ENCODE data around the gene SYNDIG1L.

The SYNDIG1L gene

GRCh38 chr14:74464785-74465184 is 38.8 kb upstream of the SYNDIG1L start:
- TF ChIP-seq, protein P1, sequence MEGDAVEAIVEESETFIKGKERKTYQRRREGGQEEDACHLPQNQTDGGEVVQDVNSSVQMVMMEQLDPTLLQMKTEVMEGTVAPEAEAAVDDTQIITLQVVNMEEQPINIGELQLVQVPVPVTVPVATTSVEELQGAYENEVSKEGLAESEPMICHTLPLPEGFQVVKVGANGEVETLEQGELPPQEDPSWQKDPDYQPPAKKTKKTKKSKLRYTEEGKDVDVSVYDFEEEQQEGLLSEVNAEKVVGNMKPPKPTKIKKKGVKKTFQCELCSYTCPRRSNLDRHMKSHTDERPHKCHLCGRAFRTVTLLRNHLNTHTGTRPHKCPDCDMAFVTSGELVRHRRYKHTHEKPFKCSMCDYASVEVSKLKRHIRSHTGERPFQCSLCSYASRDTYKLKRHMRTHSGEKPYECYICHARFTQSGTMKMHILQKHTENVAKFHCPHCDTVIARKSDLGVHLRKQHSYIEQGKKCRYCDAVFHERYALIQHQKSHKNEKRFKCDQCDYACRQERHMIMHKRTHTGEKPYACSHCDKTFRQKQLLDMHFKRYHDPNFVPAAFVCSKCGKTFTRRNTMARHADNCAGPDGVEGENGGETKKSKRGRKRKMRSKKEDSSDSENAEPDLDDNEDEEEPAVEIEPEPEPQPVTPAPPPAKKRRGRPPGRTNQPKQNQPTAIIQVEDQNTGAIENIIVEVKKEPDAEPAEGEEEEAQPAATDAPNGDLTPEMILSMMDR (conservative IDR thresholded peaks at IDR 0.05; ENCODE audit: low read depth, low read length), result no peak
- H3K4me3 ChIP-seq (ENCODE audit: low read depth, low read length), result no peak overlapping the region
- DNase-seq (ENCODE audit: low read depth), result no peak

- H3K4me3 ChIP-seq (ENCODE audit: low read depth, low read length), result no peak overlapping the region
- TF ChIP-seq, protein P1 (conservative IDR thresholded peaks at IDR 0.05; ENCODE audit: low read depth, low read length), result no peak
- DNase-seq (ENCODE audit: low read depth), result no peak
Observed at GRCh38 chr14:74463697-74464096, 37.7 kb upstream of the SYNDIG1L start.

GRCh38 chr14:74462993-74463392 is 37.0 kb upstream of the SYNDIG1L start:
- DNase-seq (ENCODE audit: low read depth), result no peak
- no peak overlapping the region for H3K4me3 ChIP-seq (ENCODE audit: low read depth, low read length)
- TF ChIP-seq, protein P1 (conservative IDR thresholded peaks at IDR 0.05; ENCODE audit: low read depth, low read length), result no peak

GRCh38 chr14:74459976-74460375 is 34.0 kb upstream of the SYNDIG1L start:
- no peak overlapping the region for H3K4me3 ChIP-seq (ENCODE audit: low read depth, low read length)
- DNase-seq (ENCODE audit: low read depth), result no peak
- TF ChIP-seq, protein P1 (conservative IDR thresholded peaks at IDR 0.05; ENCODE audit: low read depth, low read length), result no peak

DNA sequence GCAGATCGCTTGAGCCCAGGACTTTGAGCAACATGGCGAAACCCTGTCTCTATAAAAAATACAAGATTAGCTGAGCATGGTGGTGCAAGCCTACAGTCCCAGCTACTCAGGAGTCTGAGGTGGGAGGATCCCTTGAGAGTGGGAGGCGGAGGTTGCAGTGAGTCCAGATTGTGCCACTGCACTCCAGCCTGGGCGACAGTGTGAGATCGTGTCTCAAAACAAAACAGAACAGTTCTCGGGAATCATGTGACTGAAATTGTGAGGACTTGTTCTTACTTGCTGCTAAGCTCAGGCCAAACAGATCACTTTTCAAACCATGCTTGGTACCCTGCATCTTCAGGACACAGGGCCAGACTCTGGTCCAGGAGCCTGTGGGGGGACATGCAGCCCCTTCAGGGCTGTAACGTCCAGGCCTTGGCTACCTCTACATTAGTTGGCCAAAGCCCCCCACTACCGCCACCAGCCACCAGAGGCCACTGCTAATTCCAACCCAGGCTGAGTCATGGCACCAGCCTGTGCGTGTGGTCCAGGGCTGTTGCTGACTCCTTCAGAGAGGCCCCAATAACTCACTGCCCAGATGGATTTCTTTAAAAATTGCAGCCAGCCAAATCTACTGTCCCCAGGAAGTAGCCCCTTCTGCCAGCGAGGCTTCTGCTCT is 33.4 kb upstream of the SYNDIG1L start:
- TF ChIP-seq, protein P1 (conservative IDR thresholded peaks at IDR 0.05; ENCODE audit: low read depth, low read length), result peak; percentile 85
- DNase-seq (ENCODE audit: low read depth), result peak; percentile 74
- no peak overlapping the region for H3K4me3 ChIP-seq (ENCODE audit: low read depth, low read length)

- TF ChIP-seq, protein P1 (conservative IDR thresholded peaks at IDR 0.05; ENCODE audit: low read depth, low read length), result no peak
- no peak for DNase-seq (ENCODE audit: low read depth)
- no peak overlapping the region for H3K4me3 ChIP-seq (ENCODE audit: low read depth, low read length)
Observed at GRCh38 chr14:74457565-74457895, 31.5 kb upstream of the SYNDIG1L start.
